ENCODE data around the gene ZNF207.
"Not testable (repeated sequence)": the region's sequence is repeated elsewhere in the genome, so short reads cannot be mapped to it uniquely, and the experiment has no call there.

ZNF207 gene

GRCh38 chr17:32349854-32350665 lies at the start of gene ZNF207:
ZNF207 (plus strand) TSS chr17:32350157; CDS start chr17:32350286, 129 bp downstream.
- DNase-seq (ENCODE audit: low spot score), result peak; percentile 95

- DNase-seq (ENCODE audit: low spot score), result no peak
Measured at GRCh38 chr17:32302037-32302436, 47.9 kb upstream of the ZNF207 start.

- DNase-seq (ENCODE audit: low spot score), result no peak
Measured at GRCh38 chr17:32302860-32303649, 46.9 kb upstream of the ZNF207 start.

- DNase-seq (ENCODE audit: low spot score), result no peak
Measured at GRCh38 chr17:32303781-32304288, 46.1 kb upstream of the ZNF207 start.

- no peak for DNase-seq (ENCODE audit: low spot score)
Measured at GRCh38 chr17:32305049-32305448, 44.9 kb upstream of the ZNF207 start.

- DNase-seq (ENCODE audit: low spot score), result no peak
Measured at GRCh38 chr17:32307658-32308057, 42.3 kb upstream of the ZNF207 start.

- DNase-seq (ENCODE audit: low spot score), result no peak
Measured at GRCh38 chr17:32311028-32311536, 38.9 kb upstream of the ZNF207 start.

GRCh38 chr17:32314636-32315035 lies 35.3 kb upstream of the ZNF207 start:
- no peak for DNase-seq (ENCODE audit: low spot score)

GRCh38 chr17:32315171-32315570 lies 34.8 kb upstream of the ZNF207 start:
- DNase-seq (ENCODE audit: low spot score), result no peak

GRCh38 chr17:32316653-32317052 lies 33.3 kb upstream of the ZNF207 start:
- DNase-seq (ENCODE audit: low spot score), result not testable (repeated sequence)

- no peak for DNase-seq (ENCODE audit: low spot score)
Measured at GRCh38 chr17:32317353-32317752, 32.6 kb upstream of the ZNF207 start.

- DNase-seq (ENCODE audit: low spot score), result no peak
Measured at GRCh38 chr17:32318071-32318470, 31.9 kb upstream of the ZNF207 start.

GRCh38 chr17:32319548-32319905 lies 30.4 kb upstream of the ZNF207 start:
- no peak for DNase-seq (ENCODE audit: low spot score)

GRCh38 chr17:32320080-32320479 lies 29.9 kb upstream of the ZNF207 start:
- not testable (repeated sequence) for DNase-seq (ENCODE audit: low spot score)

- DNase-seq (ENCODE audit: low spot score), result no peak
Measured at GRCh38 chr17:32320847-32321246, 29.1 kb upstream of the ZNF207 start.

- no peak for DNase-seq (ENCODE audit: low spot score)
Measured at GRCh38 chr17:32323046-32323445, 26.9 kb upstream of the ZNF207 start.

- DNase-seq (ENCODE audit: low spot score), result no peak
Measured at GRCh38 chr17:32323811-32324491, 26.0 kb upstream of the ZNF207 start.

GRCh38 chr17:32327911-32328310 lies 22.0 kb upstream of the ZNF207 start:
- no peak for DNase-seq (ENCODE audit: low spot score)

GRCh38 chr17:32330147-32330546 lies 19.8 kb upstream of the ZNF207 start:
- no peak for DNase-seq (ENCODE audit: low spot score)

GRCh38 chr17:32331243-32332040 lies 18.5 kb upstream of the ZNF207 start:
- no peak for DNase-seq (ENCODE audit: low spot score)

- no peak for DNase-seq (ENCODE audit: low spot score)
Measured at GRCh38 chr17:32333187-32333586, 16.8 kb upstream of the ZNF207 start.
